Stimulated activated CD8-positive, alpha-beta memory T cell treated with anti-CD3 and anti-CD28 coated beads, Interleukin-4, amount 100 ng/mL, for 1 hour (primary cell): ENCODE measurements around the gene TMA7B.

ENCODE experiments used
- DNase-seq, 2 donors: peaks; one replicate each; pipeline ENCODE4 v3.0.0-alpha.2; 2020; ENCODE audit warnings: low read depth in 2 of 2, low spot score in 1 of 2

The TMA7B gene

DNA sequence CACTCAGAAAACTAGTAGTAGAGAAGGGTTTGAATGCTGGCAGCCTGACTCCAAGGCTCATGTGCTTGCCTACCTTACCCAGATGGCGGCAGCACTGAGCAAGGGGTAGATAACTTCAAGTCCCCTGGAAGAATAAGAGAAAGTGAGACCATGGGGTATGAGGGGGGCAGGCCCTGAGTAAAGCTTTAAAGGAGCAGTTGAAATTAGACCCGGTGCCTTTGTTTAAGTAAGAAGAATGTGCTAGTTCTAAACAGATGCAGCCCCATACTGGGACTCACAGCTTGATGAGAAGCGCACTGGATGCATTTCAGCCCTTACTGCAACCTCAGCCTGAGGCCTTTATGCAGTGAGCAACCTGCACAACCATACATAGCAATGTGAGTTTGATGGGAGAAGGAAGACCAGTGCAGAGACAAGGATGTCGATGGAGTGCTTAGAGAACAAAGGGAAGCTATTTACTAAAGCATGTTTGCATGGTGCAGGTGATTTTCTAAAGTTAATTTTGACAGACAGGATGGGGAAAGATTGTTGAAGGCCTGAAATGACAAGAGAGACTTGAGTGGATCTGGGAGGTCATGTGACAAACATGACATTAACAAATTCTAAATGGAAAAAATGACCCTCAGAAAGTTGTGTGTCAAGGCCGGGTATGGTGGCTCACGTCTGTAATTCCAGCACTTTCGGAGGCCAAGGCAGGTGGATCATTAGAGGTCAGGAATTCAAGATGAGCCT, 27.1 kb upstream of the TMA7B start:
- DNase-seq: peak in 1 of 2 donors; percentile 35

DNA sequence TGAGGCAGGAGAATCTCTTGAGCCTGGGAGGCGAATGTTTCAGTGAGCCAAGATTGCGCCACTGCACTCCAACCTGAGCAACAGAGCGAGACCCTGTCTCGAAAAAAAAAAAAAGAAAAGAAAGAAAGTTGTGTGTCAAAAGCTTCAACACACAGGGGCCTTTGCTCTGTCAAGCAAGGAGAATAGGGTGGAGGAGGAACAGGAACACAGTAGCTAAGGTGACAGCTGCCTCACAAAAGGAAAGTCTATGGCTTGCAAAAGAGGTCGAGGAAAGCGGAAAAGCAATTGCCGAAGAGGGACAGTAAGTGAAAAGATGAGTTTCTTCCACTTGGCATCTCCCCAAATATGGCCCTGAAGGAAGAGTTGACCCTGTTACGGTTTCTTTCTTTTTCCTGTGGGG, 26.5 kb upstream of the TMA7B start:
- no peak for DNase-seq

DNA sequence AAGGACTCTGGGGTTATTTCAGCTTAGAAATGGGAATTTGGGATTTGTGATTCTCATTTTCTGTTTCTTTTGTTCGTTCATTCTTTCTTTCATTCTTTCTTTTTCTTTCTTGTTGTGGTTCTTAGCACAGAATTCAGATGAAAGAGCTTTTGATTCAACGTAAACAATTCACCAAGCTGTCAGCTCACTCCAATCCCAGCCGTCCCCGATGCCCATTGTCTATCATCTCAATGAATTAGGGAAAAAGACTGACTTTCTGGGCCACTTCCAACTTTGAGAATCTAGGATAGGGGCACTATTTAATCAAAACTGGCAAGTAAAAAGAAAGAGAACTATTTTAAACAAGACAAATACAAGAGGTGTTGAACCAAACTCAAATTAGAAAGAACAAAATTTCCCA, 25.1 kb upstream of the TMA7B start:
- DNase-seq: no peak

DNA sequence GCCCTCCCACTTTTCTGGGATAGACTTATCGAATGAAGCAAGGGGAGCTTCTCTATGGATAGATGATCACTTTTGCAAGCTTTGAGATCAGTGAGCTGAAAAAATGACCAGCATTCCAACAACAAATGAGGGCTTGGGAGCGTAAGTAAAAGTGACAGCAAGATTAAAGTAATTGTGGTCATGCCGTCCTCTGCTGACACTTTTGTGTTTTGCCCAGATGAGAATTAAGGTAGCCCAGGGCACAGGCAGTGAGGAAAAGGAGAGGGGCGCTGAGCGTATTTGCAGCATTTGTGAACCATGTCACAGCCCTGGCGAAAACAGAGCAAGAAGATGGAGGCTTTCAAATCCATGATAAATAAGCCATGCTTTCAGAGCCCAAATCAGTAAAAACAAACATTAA, 24.6 kb upstream of the TMA7B start:
- no peak for DNase-seq

DNA sequence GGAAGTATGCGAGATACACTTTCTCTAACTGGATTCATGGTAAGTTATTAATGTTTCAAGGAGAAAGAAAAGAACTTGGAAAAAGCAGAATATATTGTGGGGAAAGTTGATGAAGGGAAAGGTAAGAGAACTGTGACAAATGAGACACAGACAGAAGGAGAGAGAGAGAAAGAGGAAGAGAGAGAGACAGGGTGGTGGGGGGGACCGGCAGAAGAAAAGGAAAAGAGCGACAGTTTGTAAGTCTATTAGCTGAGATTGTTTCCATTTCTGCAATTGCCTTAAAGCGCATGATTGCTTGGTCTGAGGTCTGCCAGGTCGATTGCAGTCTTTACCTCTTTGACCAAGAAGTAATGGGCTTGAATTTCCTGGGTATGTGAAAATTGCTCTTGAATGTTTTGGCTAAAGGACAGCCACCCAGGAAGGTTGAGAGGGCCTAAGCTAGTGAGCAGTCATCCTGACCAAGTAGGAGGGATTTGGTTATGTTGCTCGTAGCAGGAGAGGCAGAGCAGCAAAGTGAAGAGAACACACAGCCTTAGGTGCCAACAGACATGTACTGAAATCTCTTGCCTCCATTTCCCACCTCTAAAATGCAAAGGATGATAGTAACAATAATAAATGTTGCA, 23.6 kb upstream of the TMA7B start:
- no peak for DNase-seq

DNA sequence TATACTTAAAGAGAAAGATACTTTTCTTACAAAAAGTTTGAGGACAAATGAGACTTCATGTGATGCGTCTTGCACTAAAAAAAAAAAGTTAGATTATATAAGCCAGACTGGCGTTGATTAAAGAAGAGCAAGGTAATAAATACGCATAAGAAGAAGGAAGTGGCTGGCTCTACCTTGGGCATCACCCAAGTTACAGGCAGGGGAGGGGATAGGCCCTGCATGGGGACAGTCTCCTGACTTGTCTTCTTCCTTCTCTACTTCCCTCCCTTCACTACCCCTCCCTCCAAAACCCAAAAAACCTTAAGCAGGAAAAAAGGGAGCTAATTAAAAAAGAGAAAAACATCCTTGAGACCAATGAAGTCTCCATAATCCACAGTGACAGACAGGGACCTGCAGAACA, 22.3 kb upstream of the TMA7B start:
- no peak for DNase-seq

DNA sequence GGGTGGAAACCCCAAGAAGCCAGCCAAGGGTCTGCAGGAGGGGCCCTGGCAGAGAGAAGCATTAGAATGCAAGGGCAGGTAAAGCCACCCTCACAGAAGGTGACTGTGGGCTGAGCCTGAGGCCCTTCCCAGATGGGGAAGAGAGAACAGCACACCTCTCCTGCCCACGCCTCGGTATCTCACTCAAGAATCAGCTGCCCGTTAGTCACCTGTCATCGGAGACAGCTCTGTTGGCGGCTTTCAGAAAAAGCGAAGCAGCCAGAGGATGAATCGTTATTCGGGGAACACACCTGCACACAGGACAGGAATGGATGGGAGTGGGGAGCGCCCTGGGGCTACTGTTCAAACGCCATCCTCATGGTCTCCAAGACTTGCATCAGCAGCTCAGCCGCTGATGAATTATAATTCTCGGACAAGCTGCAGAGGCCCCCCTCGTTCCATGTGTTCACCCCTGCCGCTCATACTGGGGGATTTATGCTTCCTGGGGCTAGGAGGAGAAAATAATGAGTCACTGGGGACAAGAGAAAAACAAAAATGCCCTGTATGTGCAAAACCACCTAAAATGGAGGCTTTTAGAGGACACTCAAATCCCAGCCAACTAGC, 21.6 kb upstream of the TMA7B start:
- DNase-seq: no peak

DNA sequence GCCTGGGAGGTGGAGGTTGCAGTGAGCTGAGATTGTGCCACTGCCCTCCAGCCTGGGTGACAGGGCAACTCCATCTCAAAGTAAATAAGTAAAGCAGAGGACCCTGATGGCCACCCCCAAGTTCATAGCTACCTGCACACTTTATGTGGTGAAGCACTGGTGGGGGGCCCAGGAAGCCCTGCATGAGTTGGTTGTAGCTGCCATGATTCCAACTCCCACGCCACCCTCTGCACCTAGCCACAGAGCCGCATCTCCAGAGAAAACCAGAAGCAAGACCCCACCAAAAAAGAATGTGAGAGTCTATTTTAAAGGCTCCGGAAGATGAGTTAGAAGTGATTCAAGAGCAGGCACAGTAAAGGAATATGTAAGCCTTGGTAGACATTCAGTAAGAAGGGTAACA, 20.4 kb upstream of the TMA7B start:
- no peak for DNase-seq

DNA sequence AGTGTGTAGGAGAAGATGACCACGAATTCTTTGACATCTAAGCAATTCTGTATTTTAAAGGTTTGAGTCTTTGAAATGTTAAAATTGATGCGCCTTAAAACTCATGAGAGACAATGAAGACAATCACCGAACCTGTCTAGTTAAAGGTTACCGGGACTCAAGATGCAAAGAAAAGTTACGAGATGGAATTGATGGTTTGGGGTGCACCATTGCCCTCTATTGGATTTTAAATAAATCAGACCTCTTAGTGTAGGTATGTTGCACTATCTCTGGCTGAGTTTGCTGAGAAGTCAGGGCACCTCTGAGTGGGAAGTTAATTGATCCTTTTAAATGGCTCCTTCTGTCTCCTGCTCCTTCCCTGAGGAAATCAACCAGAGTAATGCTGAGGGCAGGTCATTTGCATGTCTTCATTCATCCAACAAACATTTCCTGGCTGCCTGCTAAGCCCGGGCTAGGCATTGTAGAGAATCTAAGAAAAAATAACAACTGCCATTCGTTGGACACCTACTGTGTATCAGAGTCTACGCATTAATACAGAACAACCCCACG, 19.4 kb upstream of the TMA7B start:
- no peak for DNase-seq

DNA sequence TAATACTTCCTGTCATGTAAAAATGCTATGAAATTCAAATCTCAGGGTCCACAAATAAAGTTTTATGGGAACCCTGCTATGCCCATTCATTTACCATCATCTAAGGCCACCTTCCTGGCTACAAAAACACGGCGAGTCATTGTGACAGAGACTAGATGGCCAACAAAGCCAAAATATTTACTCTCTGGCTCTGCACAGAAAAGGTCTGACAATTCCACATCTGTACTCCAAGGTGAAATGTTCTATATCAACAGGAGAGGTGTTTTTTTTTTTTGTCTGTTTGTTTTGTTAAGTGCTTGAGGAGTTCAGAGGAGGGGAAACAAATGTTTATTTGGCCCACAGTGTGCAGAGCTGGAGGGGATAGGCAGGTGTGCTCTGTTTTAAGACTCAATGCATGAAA, 18.6 kb upstream of the TMA7B start:
- no peak for DNase-seq

DNA sequence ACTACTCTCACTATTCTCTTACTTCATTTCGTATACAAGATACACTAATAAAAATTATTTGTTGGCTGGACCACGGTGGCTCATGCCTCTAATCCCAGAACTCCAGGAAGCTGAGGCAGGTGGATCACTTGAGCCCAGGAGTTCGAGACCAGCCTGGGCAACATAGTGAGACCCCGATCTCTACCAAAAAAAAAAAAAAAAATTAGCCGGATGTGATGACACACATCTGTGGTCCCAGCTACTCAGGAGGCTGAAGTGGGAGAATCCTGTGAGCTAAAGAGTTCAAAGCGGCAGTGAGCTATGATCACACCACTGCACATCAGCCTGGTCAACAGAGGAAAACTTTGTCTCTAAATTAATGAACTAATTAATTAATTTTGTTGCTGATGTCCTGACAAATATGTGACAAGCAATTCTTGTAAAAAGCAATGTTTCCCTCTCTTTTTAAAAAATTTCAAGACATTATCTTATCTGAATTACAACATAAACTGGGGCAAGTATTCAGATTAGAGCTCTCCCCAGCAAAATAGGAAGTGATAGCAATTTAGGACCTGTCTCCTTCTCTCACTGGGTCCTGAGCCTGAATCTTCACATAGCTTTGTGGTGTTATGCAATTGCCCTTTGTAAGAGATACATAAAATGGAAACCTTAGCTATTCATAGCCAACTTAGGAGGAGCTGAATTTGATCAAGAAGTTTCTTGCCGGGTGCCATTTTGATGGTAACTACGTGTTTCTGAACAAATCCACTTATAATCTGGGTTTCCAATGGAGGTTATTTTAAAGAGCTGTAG, 17.6 kb upstream of the TMA7B start:
- no peak for DNase-seq

DNA sequence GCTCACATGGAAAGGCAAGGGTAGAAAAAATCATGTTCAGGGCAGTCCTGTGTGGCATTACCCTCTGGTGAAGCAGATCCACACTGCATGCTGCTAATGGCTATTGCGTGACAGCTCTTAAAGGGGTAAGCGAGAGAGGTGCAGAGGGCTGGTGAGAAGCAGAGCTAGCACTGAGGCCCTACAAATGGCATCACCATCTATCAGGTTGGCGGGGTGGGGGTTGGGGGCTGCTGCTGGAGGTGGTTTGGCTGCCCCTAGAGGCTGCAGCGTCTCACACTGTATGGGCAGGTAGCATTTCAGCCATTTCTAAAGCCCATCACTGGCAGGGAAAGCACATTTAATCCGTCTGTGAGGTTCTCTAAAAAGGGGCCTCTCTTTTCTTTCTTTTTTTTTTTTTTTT, 16.9 kb upstream of the TMA7B start:
- no peak for DNase-seq

DNA sequence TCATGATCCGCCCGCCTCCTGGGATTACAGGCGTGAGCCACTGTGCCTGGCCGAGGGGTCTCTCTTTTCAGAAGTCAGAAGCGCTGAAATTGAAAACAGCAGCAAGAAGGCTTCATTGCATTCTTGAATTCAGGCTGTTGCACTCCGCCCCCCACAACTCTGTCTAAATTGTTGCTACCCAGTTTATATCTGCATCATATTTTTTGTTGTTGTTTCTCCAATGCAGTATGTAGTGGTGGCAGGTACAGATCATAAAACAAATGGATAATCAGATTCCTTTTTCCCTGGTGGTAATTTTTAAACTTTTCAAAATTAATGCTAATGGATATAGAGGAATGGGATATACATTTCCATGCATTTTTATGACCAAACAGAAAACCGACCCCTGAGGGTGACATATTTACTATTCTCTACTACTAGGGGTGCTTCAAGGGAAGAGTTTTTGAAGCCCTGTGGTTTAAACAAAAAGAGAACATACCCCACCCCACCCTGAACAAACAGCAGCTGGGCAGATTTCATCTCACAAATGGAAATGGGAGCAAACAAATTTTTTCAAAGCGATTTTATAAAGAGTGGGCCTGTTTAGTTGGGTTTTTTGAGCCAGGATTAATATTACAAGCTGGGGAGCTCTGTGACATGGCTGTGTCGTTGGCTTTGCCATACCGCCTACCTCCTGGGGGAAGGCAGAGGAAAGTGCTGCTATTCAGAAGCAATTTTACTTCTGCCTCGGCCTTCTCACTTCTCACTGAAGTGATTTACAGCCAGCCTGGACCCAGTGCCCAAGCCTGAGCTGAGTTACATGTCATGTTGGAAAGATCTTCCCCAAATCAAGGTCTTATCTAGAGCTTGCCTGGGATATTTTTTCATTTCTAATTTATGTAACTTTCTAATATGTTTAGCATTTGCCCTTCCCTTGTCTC, 16.0 kb upstream of the TMA7B start:
- DNase-seq: no peak

DNA sequence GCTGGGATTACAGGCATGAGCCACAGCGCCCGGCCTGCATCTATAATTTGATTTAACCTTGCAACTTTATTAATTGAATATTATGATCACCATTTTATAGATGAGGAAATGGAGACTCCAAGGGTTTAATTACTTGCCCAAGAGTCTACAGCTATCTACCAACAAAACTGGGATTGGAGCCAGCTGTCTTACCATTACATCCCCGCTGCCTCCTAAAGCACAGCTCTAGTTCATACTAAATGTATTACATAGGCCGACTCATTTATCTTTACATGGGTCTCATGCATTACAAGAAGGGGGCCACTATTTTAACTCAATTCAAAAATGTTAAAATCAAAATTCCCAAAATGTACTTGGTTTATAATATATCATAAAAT, 14.1 kb upstream of the TMA7B start:
- no peak for DNase-seq

DNA sequence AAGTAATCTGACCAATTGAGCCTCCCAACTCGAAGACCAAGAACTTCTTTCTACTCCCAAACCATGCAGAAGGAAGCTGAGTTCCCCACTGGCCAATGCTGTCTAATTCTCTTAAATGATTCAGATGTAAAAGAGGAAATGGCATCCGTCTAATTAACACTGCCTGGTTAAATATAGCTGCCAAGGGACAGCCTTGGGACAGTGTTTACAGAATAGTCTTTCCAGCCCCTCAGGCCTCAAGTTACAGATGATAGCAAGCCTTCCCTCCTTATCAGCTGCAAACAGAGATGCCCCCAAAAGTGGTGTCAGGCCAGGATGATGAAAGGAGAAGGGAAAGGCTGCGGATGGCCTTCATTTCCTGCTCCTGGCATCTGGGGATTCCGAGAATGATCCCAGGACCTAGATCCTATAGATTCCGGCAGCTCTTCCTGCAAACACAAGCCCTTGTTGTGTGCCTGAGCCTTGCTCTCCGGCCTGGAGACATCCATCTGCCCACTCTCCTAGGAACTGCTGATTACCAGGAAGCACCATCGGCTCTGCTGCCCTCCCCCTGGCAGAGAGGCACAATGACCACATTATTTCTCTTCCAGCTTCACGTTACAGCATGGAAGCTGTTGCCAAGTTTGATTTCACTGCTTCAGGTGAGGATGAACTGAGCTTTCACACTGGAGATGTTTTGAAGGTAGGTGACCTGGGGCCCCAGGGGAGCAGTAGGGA, 13.5 kb upstream of the TMA7B start:
- DNase-seq: no peak

DNA sequence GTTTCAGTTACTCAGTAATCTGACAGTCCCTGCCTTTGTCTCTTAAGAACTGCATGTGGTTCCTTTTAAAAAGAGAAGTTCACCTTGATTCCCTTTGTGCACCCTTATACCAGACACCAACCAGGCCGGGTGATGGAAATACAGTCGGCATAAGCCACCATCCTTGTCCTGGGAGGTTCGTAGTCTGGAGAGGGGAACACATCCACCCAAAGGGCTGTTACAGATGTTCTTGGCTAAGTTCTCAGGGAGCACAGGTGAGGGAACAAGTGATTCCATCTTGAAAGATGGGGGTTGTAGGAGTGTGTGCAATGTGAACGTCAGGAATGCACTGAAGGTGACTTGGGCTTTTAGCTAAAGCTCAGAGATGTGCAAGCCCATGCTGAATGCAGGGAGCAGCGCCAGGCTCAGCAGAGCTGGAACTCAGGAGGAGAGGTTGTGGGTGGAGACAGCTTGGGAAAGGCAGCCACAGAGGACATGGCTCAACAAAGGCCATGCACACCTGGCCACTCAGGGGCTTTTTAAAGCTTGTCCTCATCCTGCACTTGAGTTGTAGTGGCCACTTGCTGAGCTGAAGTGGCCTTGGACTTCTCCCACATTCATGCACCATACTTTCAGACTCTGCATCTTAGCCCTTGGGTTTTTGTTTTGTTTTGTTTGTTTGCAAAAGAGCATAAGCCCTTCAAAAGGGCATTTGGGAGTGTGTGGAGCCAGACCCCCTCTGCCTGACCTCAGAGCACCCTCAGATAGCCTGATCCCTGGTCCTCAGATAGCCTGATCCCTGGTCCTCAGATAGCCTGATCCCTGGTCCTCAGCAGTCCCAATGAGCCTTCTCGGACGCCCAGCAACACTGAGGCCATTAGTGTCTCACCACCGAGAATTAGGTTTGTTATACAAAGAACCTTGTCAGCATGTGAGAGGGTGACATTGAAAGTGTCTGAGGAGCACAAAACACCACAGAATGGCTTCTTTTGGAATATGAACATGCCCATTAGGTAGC, 12.7 kb upstream of the TMA7B start:
- DNase-seq: no peak

DNA sequence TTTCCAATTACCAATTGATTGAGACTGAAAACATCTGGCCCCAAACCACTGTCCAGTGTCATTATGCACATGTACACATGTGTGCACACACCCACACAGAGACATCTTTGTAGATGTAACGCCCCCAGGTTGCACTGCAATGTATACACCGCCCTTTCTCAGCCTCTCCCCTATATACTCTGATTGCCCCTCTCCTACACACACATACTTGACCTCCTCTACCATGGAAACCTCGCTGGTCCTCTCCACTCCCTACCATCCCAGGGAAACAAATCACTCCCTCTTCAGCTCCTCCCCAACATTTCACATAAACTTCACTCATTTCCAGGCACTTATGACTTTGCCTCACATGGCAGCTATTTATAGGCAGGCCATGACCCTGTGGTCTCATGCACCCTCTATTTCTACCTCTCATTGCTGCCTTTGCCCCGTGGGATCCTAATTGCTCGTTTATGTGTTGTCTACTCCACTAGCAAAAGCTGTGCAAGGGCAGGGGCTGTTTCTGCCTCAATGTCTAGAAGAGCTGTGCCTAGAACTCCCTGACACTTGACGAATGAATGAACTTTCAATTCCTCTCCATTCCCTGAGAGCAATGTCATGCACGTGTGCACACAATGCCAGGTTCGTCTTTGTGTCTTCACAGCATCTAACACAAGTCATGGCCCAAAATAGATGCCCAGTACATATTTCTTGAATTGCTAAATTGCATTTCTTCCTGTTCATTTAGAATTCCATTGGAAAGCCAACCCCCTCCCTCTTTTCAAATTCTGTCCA, 10.0 kb upstream of the TMA7B start:
- no peak for DNase-seq
